Mesothelial cell of epicardium (in vitro differentiated cells): ENCODE results near the gene SYS1. TPM values are rescaled to one million over a fixed set of nuclear protein-coding genes. Genes with fewer than 3 reads are reported as not detected.

ENCODE experiments used
- DNase-seq, 2 experiments: peaks; one replicate each; pipeline ENCODE4 v3.0.0; 2021; ENCODE audit warnings: low spot score in 2 of 2; ENCODE audit not compliant: unreplicated experiment in 2 of 2
- H3K27ac Mint-ChIP-seq: 2 replicates; pipeline ENCODE4 v1.8.0; 2021; ENCODE audit warnings: mixed read lengths
- H3K27me3 Mint-ChIP-seq: 2 replicates; pipeline ENCODE4 v1.8.0; 2021; ENCODE audit warnings: low read depth, mixed read lengths
- H3K36me3 Mint-ChIP-seq: 2 replicates; pipeline ENCODE4 v1.8.0; 2021; ENCODE audit warnings: mixed read lengths
- H3K4me1 Mint-ChIP-seq: 2 replicates; pipeline ENCODE4 v1.8.0; 2021; ENCODE audit warnings: mixed read lengths
- H3K4me3 Mint-ChIP-seq: 2 replicates; pipeline ENCODE4 v1.8.0; 2021; ENCODE audit warnings: mild to moderate bottlenecking, moderate library complexity, mixed read lengths
- H3K9me3 Mint-ChIP-seq: 2 replicates; pipeline ENCODE4 v1.8.0; 2021; ENCODE audit warnings: mixed read lengths
- total RNA-seq: library from RNA; stranded (reverse); gene quantifications from 3 replicates; pipeline ENCODE4 v1.2.1, GENCODE V29; 2021
- TF ChIP-seq, protein P1 (sequence below): fragments of 200-600 bp; sonication (generic); IDR thresholded peaks from one replicate; pipeline ENCODE4 v1.5.0; 2021; ENCODE audit warnings: antibody characterized with exemption; ENCODE audit not compliant: unreplicated experiment

Gene SYS1
- total RNA-seq, 1 donor from 2014 or later: 27.2 TPM

DNA sequence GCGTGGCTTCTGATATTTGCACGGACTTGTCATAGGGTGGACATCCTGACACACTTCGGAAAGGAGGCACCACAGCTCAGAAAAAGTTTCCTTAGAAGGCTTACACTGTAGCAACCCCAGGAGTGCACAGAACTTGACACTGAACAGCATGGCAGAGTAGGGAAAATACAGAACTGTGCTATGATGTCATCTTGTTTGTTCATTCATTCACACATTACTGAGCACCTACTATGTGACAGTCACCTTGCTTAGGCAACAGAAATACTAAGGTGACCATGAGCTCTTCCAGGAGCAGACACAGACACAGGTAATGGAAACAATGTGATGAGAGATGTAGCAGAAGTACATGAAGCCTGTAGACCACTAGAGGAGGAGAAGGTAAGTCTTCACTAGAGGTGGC lies 50.5 kb downstream of the SYS1 start:
- Mint-ChIP-seq H3K27me3 (peaks cover 3% of the 10 kb centered on the region), H3K4me1 (peaks cover 17% of the 10 kb centered on the region), H3K9me3 (no peaks in the 10 kb centered on the region), H3K4me3 (no peak overlapping the region), H3K27ac (no peak overlapping the region), H3K36me3 (peaks cover 5% of the 10 kb centered on the region)
- DNase-seq: no peak
- TF ChIP-seq, protein P1, sequence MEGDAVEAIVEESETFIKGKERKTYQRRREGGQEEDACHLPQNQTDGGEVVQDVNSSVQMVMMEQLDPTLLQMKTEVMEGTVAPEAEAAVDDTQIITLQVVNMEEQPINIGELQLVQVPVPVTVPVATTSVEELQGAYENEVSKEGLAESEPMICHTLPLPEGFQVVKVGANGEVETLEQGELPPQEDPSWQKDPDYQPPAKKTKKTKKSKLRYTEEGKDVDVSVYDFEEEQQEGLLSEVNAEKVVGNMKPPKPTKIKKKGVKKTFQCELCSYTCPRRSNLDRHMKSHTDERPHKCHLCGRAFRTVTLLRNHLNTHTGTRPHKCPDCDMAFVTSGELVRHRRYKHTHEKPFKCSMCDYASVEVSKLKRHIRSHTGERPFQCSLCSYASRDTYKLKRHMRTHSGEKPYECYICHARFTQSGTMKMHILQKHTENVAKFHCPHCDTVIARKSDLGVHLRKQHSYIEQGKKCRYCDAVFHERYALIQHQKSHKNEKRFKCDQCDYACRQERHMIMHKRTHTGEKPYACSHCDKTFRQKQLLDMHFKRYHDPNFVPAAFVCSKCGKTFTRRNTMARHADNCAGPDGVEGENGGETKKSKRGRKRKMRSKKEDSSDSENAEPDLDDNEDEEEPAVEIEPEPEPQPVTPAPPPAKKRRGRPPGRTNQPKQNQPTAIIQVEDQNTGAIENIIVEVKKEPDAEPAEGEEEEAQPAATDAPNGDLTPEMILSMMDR: no peak

DNA sequence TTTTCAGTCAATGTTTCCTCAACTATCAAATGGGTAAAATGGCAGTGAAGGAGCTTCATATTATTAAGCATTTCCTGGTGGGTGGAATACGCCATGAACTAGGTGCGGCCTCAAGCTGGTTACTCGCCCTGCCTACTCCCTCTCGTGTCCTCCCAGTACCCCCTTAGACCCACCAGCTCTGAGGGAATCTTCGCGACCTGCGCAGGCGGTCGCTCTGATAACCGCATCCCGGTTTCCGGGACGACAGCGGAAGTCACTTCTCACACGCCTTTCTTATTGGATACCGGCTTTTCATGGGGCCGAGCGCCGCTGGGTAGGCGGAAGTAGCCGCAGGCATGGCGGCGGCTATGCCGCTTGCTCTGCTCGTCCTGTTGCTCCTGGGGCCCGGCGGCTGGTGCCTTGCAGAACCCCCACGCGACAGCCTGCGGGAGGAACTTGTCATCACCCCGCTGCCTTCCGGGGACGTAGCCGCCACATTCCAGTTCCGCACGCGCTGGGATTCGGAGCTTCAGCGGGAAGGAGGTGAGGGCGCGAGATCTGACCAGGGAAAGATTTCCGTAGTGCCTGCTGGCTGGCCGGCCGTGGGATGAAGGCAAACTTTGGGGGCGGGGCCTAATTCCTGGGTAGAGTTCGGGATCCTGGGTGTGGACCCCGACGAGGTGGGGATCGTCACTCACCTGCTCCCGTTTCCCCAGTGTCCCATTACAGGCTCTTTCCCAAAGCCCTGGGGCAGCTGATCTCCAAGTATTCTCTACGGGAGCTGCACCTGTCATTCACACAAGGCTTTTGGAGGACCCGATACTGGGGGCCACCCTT lies 53.1 kb downstream of the SYS1 start, which contains the start of gene PIGT:
Gene PIGT, plus strand, starts transcription at position 320 of the 816 bp plus-strand sequence. Its CDS starts 16 bp downstream, at position 336.
- peak within 1 kb of the TSS; percentile 97 for H3K4me3 Mint-ChIP-seq

DNA sequence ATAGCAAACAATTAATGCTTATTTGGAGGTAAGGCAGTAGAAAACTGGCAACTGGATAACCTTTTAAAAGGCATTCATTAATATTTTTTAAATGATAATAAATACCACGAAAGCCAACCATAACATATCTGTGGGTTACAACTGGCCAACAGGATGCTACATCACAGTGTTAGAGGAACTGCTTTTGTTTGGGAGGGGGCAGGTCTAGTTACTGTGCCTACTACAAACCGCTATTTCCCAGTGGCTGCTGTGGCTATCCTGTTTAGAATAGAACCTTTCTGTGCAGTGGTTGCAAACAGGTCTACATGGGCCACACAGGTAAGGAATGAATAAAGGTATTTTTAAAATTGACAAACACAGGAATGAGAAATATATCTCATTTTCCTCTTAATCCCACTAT lies 54.0 kb downstream of the SYS1 start:
- Mint-ChIP-seq H3K9me3 (no peaks in the 10 kb centered on the region), H3K27ac (no peak overlapping the region), H3K36me3 (peaks cover 10% of the 10 kb centered on the region), H3K4me3 (peak overlapping the region; percentile 97), H3K27me3 (no peaks in the 10 kb centered on the region), H3K4me1 (peaks cover 17% of the 10 kb centered on the region)
- DNase-seq: no peak
- TF ChIP-seq, protein P1: no peak

More for the DNA sequence above, 53.1 kb downstream of the SYS1 start, which contains the start of gene PIGT:
- TF ChIP-seq, protein P1: no peak
- no peaks in the 10 kb centered on the region for H3K9me3 Mint-ChIP-seq
- H3K4me1 Mint-ChIP-seq: peaks cover 17% of the 10 kb centered on the region
- no peaks in the 10 kb centered on the region for H3K27me3 Mint-ChIP-seq
- peak within 1 kb of the TSS; percentile 92 for H3K27ac Mint-ChIP-seq
- peaks cover 10% of the 10 kb centered on the region for H3K36me3 Mint-ChIP-seq
- DNase-seq: peak; percentile 58 to 80

Other genes with a start within 250 kb of the SYS1 start
- gene WFDC5, start 248.0 kb upstream of the SYS1 start, total RNA-seq: not detected in 3 replicates
- not detected in 3 replicates for gene WFDC12, start 238.7 kb upstream of the SYS1 start, total RNA-seq
- gene PI3, start 188.3 kb upstream of the SYS1 start, total RNA-seq: not detected in 3 replicates
- gene SEMG1, start 156.1 kb upstream of the SYS1 start, total RNA-seq: not detected in 3 replicates
- gene SEMG2, start 141.8 kb upstream of the SYS1 start, total RNA-seq: not detected in 3 replicates
- gene SLPI, start 108.6 kb upstream of the SYS1 start, total RNA-seq: not detected in 3 replicates
- gene RBPJL, start 56.3 kb upstream of the SYS1 start, total RNA-seq: not detected in 3 replicates
- gene MATN4, start 54.9 kb upstream of the SYS1 start, total RNA-seq: 0.11 TPM in 1 of 3 replicates, not detected in the others
- gene SDC4, start 14.7 kb upstream of the SYS1 start, total RNA-seq: 44.3 to 46.7 TPM (median 46.7 TPM) in 3 replicates
- 0.47 to 0.69 TPM in 2 of 3 replicates, not detected in the other for gene TP53TG5, start 15.2 kb downstream of the SYS1 start, total RNA-seq
- 10.5 to 11.4 TPM (median 11.0 TPM) in 3 replicates for gene DBNDD2, start 45.1 kb downstream of the SYS1 start, total RNA-seq
- 63.0 to 71.5 TPM (median 70.8 TPM) in 3 replicates for gene PIGT, start 53.0 kb downstream of the SYS1 start, total RNA-seq
- 57.8 to 61.9 TPM (median 61.3 TPM) in 3 replicates for gene WFDC2, start 106.6 kb downstream of the SYS1 start, total RNA-seq
- gene SPINT3, start 152.5 kb downstream of the SYS1 start, total RNA-seq: not detected in 3 replicates
- not detected in 3 replicates for gene WFDC6, start 176.3 kb downstream of the SYS1 start, total RNA-seq
- not detected in 3 replicates for gene EPPIN, start 184.2 kb downstream of the SYS1 start, total RNA-seq
- not detected in 3 replicates for gene WFDC8, start 216.1 kb downstream of the SYS1 start, total RNA-seq